H1 (cell line): Measurements from ENCODE around the gene CPPED1. TPM values are rescaled to one million over a fixed set of nuclear protein-coding genes. Genes with fewer than 3 reads are reported as not detected.

Experiments used
- CTCF ChIA-PET: fragments of 300-600 bp; sonication (Branson Sonifier 250); formaldehyde crosslinking; loops from one replicate; lab custom pipeline; 2021; ENCODE audit not compliant: partially characterized antibody; lab: Charles Lee
- POLR2A ChIA-PET: fragments of 300-600 bp; sonication (Branson Sonifier 250); formaldehyde crosslinking; loops from one replicate; lab custom pipeline; 2021; ENCODE audit warnings: inconsistent platforms; ENCODE audit not compliant: partially characterized antibody; lab: Charles Lee
- DNase-seq, 2 experiments: peaks; one replicate each; pipeline versions ENCODE4 v3.0.0 to v3.0.0-alpha.2; 2010 to 2022; ENCODE audit warnings: low spot score in 2 of 2, low read depth in 1 of 2, mixed read lengths in 1 of 2
- FAIRE-seq: peaks from 2 replicates; lab custom pipeline; 2011; peaks lifted over from hg19 to GRCh38; lab: Jason Lieb, UNC
- H2AFZ ChIP-seq: 2 replicates; pipeline ENCODE4 v1.8.1; 2012; ENCODE audit warnings: low read length, inconsistent platforms
- H2AK5ac ChIP-seq: 2 replicates; pipeline ENCODE4 v1.6.1; 2013; ENCODE audit warnings: low read depth, low read length
- H2BK120ac ChIP-seq: replicated peaks from 2 replicates; pipeline ENCODE3; 2013; ENCODE audit warnings: low read depth, low read length, inconsistent platforms
- H2BK12ac ChIP-seq: 2 replicates; pipeline ENCODE4 v1.6.1; 2013; ENCODE audit warnings: low read depth, low read length
- H2BK15ac ChIP-seq: 2 replicates; pipeline ENCODE4 v1.6.1; 2013; ENCODE audit warnings: low read length
- H2BK20ac ChIP-seq: 2 replicates; pipeline ENCODE4 v1.6.1; 2013; ENCODE audit warnings: low read length
- H2BK5ac ChIP-seq: 2 replicates; pipeline ENCODE4 v1.6.1; 2013; ENCODE audit warnings: low read depth, low read length
- H3K14ac ChIP-seq: 2 replicates; pipeline ENCODE4 v1.6.1; 2013; ENCODE audit warnings: inconsistent platforms; ENCODE audit not compliant: insufficient read length
- H3K18ac ChIP-seq: 2 replicates; pipeline ENCODE4 v1.6.1; 2013; ENCODE audit warnings: low read length; ENCODE audit errors: extremely low read depth
- H3K23ac ChIP-seq: 2 replicates; pipeline ENCODE4 v1.6.1; 2013; ENCODE audit warnings: inconsistent platforms; ENCODE audit not compliant: insufficient read length
- H3K23me2 ChIP-seq: 2 replicates; pipeline ENCODE4 v1.6.1; 2013; ENCODE audit warnings: low read depth, low read length
- H3K27ac ChIP-seq: 2 replicates; pipeline ENCODE4 v1.6.1; 2011; ENCODE audit warnings: low read depth, low read length, inconsistent platforms
- H3K27me3 ChIP-seq, 4 experiments: replicated peaks in 1 of 4; 1 replicate in 1 of 4; 2 replicates in 3 of 4; pipeline versions ENCODE4 v1.6.1 to v1.8.1; 2011 to 2013; ENCODE audit warnings: low read length in 3 of 4, mild to moderate bottlenecking in 3 of 4, inconsistent platforms in 2 of 4, mixed read lengths in 2 of 4, moderate library complexity in 1 of 4; ENCODE audit not compliant: control insufficient read depth in 3 of 4, insufficient read depth in 3 of 4; ENCODE audit errors: extremely low read depth in 1 of 4
- H3K36me3 ChIP-seq, 4 experiments: 2 replicates each; pipeline versions ENCODE4 v1.6.1 to v1.8.1; 2011 to 2013; ENCODE audit warnings: mild to moderate bottlenecking in 4 of 4, low read length in 3 of 4, moderate library complexity in 2 of 4, control low read depth in 1 of 4, inconsistent platforms in 1 of 4; ENCODE audit not compliant: insufficient read depth in 4 of 4, control insufficient read depth in 2 of 4
- H3K4ac ChIP-seq: replicated peaks from 2 replicates; pipeline ENCODE3; 2013; ENCODE audit warnings: low read length, low read depth, mixed read lengths, inconsistent platforms; ENCODE audit not compliant: insufficient read length
- H3K4me1 ChIP-seq, 4 experiments: replicated peaks in 1 of 4; 1 replicate in 1 of 4; 2 replicates in 3 of 4; pipeline versions ENCODE4 v1.6.1 to v1.8.1; 2011 to 2013; ENCODE audit warnings: low read length in 3 of 4, inconsistent platforms in 2 of 4, mixed read lengths in 1 of 4; ENCODE audit not compliant: insufficient read depth in 4 of 4, control insufficient read depth in 3 of 4
- H3K4me2 ChIP-seq, 2 experiments: 2 replicates each; pipeline versions ENCODE4 v1.6.1 to v1.8.1; 2011 to 2013; ENCODE audit warnings: low read depth in 2 of 2, low read length in 2 of 2, control low read depth in 1 of 2, inconsistent platforms in 1 of 2, mild to moderate bottlenecking in 1 of 2; ENCODE audit not compliant: insufficient read depth in 1 of 2
- H3K4me3 ChIP-seq, 4 experiments: fragments of 200-600, 300-600 bp in 1 of 4; sonication (generic), shearing (Covaris generic), sonication (Bioruptor Twin) in 1 of 4; 2 replicates each; pipeline versions ENCODE4 v1.5.1 to v1.8.1; 2011 to 2016; ENCODE audit warnings: low read length in 4 of 4, low read depth in 3 of 4, control low read depth in 2 of 4, inconsistent platforms in 2 of 4, mild to moderate bottlenecking in 2 of 4, mixed read lengths in 1 of 4, moderate library complexity in 1 of 4; ENCODE audit not compliant: insufficient read depth in 2 of 4; ENCODE audit errors: extremely low read depth in 1 of 4
- H3K56ac ChIP-seq: replicated peaks from 2 replicates; pipeline ENCODE3; 2013; ENCODE audit warnings: low read depth, mild to moderate bottlenecking, mixed read lengths, low read length, inconsistent platforms; ENCODE audit not compliant: insufficient read length
- H3K79me1 ChIP-seq: 2 replicates; pipeline ENCODE4 v1.6.1; 2013; ENCODE audit warnings: low read depth, low read length, control low read depth
- H3K79me2 ChIP-seq, 2 experiments: 2 replicates each; pipeline versions ENCODE4 v1.6.1 to v1.8.1; 2012 to 2013; ENCODE audit warnings: low read length in 2 of 2, mild to moderate bottlenecking in 2 of 2, inconsistent platforms in 1 of 2; ENCODE audit not compliant: insufficient read depth in 2 of 2, control insufficient read depth in 1 of 2
- H3K9ac ChIP-seq, 4 experiments: replicated peaks in 1 of 4; 1 replicate in 1 of 4; 2 replicates in 3 of 4; pipeline versions ENCODE4 v1.6.1 to v1.8.1; 2011 to 2013; ENCODE audit warnings: low read depth in 3 of 4, low read length in 3 of 4, control low read depth in 2 of 4, mild to moderate bottlenecking in 2 of 4, moderate library complexity in 2 of 4, inconsistent platforms in 1 of 4; ENCODE audit errors: extremely low read depth in 1 of 4
- H3K9me3 ChIP-seq, 2 experiments: 2 replicates each; pipeline versions ENCODE4 v1.6.1 to v1.8.1; 2012 to 2013; ENCODE audit warnings: mild to moderate bottlenecking in 2 of 2, moderate library complexity in 2 of 2, control low read depth in 1 of 2, inconsistent platforms in 1 of 2, low read depth in 1 of 2, low read length in 1 of 2, mixed read lengths in 1 of 2; ENCODE audit not compliant: insufficient read depth in 2 of 2
- H4K20me1 ChIP-seq, 2 experiments: replicated peaks in 1 of 2; 2 replicates each; pipeline versions ENCODE3 to v1.8.1; 2011 to 2013; ENCODE audit warnings: inconsistent platforms in 2 of 2, low read length in 2 of 2, mild to moderate bottlenecking in 1 of 2; ENCODE audit not compliant: insufficient read depth in 2 of 2, control insufficient read depth in 1 of 2
- H4K5ac ChIP-seq: 2 replicates; pipeline ENCODE4 v1.6.1; 2013; ENCODE audit warnings: low read length, low read depth, mixed read lengths, inconsistent platforms; ENCODE audit not compliant: insufficient read length
- H4K8ac ChIP-seq: 2 replicates; pipeline ENCODE4 v1.8.0; 2013; ENCODE audit warnings: mild to moderate bottlenecking, moderate library complexity, low read length, inconsistent platforms; ENCODE audit not compliant: insufficient read depth; ENCODE audit errors: extremely low read depth
- H4K91ac ChIP-seq: replicated peaks from 2 replicates; pipeline ENCODE3; 2013; ENCODE audit warnings: low read length, mixed read lengths, inconsistent platforms; ENCODE audit not compliant: insufficient read length
- EP300 ChIP-seq, 2 experiments: IDR thresholded peaks; 1 replicate in 1 of 2; 2 replicates in 1 of 2; pipeline ENCODE4 v1.6.1; 2011 to 2012; ENCODE audit warnings: low read depth in 2 of 2, low read length in 2 of 2, mild to moderate bottlenecking in 2 of 2, borderline replicate concordance in 1 of 2, inconsistent platforms in 1 of 2, moderate library complexity in 1 of 2
- SP2 ChIP-seq: IDR thresholded peaks from 2 replicates; pipeline ENCODE4 v1.6.1; 2012; ENCODE audit warnings: mild to moderate bottlenecking, low read length, inconsistent platforms
- WGBS, 2 experiments: shearing (Covaris generic) in 1 of 2; methylation state at CpG; one replicate each; pipeline versions ENCODE4 v1.1.6 to v1.1.7; 2013 to 2015; ENCODE audit warnings: low lambda C conversion rate in 2 of 2, mixed read lengths in 2 of 2, inconsistent platforms in 1 of 2, low coverage in 1 of 2, missing lambda C conversion rate in 1 of 2; ENCODE audit not compliant: insufficient replicate concordance in 2 of 2, insufficient coverage in 1 of 2, insufficient read length in 1 of 2; ENCODE audit errors: extremely low coverage in 1 of 2, missing lambda C conversion rate in 1 of 2; 5-methylcytosine and 5-hydroxymethylcytosine counted together
- polyA plus RNA-seq, 7 experiments: library from polyadenylated mRNA; depleted of rRNA in 3 of 7; stranded (reverse) in 5 of 7; unstranded in 2 of 7; fragments of >200 nt in 5 of 7; fragments of 200-250 nt in 2 of 7; gene quantifications; 1 replicate in 5 of 7; 2 replicates in 1 of 7; 4 replicates in 1 of 7; pipeline versions ENCODE4 v1.2.1 to v1.2.3, GENCODE V29; 2011 to 2013; ENCODE audit warnings: missing spikeins in 2 of 7, mixed read lengths in 2 of 7
- total RNA-seq: library from RNA; stranded (reverse); fragmentation: NEBNext Ultra II Directional; extraction: Animal tissue kit (Norgen Biotek cat#: 25700); gene quantifications from 2 replicates; pipeline ENCODE4 v1.2.1, GENCODE V29; 2021

CPPED1 gene
- total and polyA plus RNA-seq, 2 of the 8 experiments (the other 6 are each of a cell fraction or from before 2014, with no cell fraction given): 3.5 to 11.2 TPM

- H3K4me1 ChIP-seq: no peaks in the 10 kb centered on the region
- H2BK20ac ChIP-seq: no peak overlapping the region
- no peak overlapping the region for H3K23ac ChIP-seq
- H3K36me3 ChIP-seq: no peaks in the 10 kb centered on the region
- no peak overlapping the region for H2BK12ac ChIP-seq
- FAIRE-seq: no peak
- no peak overlapping the region for H3K18ac ChIP-seq
- H3K27ac ChIP-seq: no peak overlapping the region
- H3K4me3 ChIP-seq: no peak overlapping the region
- no peak overlapping the region for H3K4me2 ChIP-seq
- no peaks in the 10 kb centered on the region for H3K79me1 ChIP-seq
- no peaks in the 10 kb centered on the region for H3K79me2 ChIP-seq
- H3K14ac ChIP-seq: no peak overlapping the region
- no peaks in the 10 kb centered on the region for H3K9me3 ChIP-seq
- no peak overlapping the region for H3K56ac ChIP-seq
- H3K9ac ChIP-seq: no peak overlapping the region
- WGBS, 2 experiments: 96% methylated on average over 2 of the region's 2 CpGs; no CpG with 5 or more reads in 1 of the 2 experiments
- no peak overlapping the region for H2AK5ac ChIP-seq
- H3K4ac ChIP-seq: no peak overlapping the region
- no peaks in the 10 kb centered on the region for H4K20me1 ChIP-seq
- no peak overlapping the region for H4K5ac ChIP-seq
- DNase-seq: no peak
- no peak overlapping the region for H2BK15ac ChIP-seq
- H2AFZ ChIP-seq: no peak overlapping the region
- no peaks in the 10 kb centered on the region for H3K23me2 ChIP-seq
- H2BK120ac ChIP-seq: no peak overlapping the region
- no peak overlapping the region for H2BK5ac ChIP-seq
- ChIA-PET CTCF (no interaction called here), POLR2A (no interaction called here)
- no peak overlapping the region for H4K91ac ChIP-seq
- no peak overlapping the region for H4K8ac ChIP-seq
- H3K27me3 ChIP-seq: no peaks in the 10 kb centered on the region
- TF ChIP-seq EP300 (IDR thresholded peaks at IDR 0.05; ENCODE audit: borderline replicate concordance in 1 of 2, low read depth in 2 of 2, low read length in 2 of 2) (no peak), SP2 (no peak)
These were observed 175.2 kb downstream of the CPPED1 start for GRCh38 chr16:12628536-12628935.
